Measurements from ENCODE around the gene SERHL2.
"Not testable (repeated sequence)": the region's sequence is repeated elsewhere in the genome, so short reads cannot be mapped to it uniquely, and the experiment has no call there.

Gene SERHL2, protein sequence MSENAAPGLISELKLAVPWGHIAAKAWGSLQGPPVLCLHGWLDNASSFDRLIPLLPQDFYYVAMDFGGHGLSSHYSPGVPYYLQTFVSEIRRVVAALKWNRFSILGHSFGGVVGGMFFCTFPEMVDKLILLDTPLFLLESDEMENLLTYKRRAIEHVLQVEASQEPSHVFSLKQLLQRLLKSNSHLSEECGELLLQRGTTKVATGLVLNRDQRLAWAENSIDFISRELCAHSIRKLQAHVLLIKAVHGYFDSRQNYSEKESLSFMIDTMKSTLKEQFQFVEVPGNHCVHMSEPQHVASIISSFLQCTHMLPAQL

DNA sequence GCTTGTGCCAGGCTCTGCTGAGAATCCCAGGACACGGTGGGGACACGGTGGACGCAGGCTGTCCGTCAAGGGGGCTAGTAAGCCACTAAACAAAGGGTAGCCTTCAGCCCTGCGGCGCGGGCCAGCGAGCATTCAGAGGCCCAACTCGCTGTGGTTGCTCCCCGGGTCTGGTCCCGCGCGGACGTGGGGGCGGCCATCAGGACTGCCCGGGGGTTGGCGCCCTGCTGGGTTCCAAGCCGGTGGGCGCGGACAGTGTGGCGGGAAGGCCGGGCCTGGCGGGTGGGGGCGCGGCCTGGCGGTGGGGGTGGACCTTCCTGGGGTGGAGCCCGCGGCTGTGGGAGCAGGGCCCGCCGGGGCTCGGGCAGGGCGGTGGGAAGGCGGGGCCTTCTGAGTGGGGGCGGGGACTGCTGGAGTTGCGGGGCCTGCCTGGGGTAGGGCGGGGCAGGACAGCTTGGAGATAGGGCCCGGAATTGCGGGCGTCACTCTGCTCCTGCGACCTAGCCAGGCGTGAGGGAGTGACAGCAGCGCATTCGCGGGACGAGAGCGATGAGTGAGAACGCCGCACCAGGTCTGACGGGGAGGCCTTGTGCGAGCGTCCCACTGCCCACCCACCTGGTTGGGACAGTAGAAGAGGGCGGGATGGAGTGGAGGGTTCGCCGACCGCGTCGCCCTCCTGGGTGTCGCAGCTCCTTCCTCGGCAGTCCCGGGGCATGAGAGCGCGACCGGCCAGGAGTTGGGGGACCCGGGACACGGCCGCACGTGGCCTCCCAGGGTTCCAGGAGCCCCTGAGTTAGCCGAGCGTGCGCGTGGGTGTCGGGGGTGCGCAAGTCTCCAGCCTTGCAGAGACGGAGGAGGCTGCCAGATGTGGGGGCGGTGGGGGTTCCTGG, at the start of gene SERHL2:
Gene SERHL2 (plus strand): TSS at position 482 of the 887 bp plus-strand sequence. CDS start 65 bp downstream, at position 547.
- peak; percentile 95 for DNase-seq

DNA sequence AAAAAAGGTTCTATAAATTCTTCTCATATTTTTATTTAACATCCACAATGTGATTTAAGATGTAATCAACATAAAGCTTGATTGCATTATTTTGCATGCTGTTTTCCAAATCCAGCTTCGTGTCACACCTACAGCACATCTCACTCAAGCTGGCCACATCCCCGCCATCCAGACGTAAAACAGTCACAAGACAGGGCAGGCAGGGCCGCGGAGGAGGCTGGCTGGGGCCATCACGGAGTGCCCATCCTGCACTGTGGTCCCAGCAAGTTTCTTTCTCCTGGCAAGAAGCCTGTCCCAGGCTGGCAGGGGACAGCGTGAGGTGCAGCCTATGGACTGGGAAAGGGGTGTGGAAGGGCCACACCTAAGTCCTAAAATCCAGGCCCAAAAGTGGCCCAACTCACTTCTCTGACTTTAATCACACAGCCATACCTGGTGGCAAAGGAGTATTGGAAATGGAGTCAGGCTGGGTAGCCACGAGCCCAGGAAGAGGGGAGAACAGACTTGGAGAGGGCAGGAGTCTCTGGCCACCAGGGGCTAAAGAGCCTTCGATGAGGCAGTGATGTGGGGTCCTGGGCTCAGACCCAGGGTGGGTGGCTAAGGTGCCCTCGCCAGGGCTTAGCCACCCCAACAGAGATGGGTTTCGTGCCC, 45.3 kb upstream of the SERHL2 start:
- not testable (repeated sequence) for DNase-seq

DNA sequence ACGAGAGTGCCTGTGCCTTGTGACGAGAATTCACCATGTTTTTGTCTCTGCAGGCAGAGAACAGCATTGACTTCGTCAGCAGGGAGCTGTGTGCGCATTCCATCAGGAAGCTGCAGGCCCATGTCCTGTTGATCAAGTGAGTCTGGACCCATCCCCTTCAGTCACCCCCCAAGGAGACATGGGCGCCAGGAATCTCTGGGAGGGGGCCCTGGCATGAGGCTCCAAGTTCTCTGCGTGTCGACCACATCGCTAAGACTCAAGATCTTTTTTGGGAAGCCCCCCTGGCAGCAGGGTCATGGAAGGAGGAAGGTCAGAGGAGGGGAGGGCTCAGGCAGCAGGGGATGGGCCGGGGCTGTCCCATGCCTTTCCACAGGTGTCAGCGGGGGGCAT, 44.8 kb upstream of the SERHL2 start:
- not testable (repeated sequence) for DNase-seq

DNA sequence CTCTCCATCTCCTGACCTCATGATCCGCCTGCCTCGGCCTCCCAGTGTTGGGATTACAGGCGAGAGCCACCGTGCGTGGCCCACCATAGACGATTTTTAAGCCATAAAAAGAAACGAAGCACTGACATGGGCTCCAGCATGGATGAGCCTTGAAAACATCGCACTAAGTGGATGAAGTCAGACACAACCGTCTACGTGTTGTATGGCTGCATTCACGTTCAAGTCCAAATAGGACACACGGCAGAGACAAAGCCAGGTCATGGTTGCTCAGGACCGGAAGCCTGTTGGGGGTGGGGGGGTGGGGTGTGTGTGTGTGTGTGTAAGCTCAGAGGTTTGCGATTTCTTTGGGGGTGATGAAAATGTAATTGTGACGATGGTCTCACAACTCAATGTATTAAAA, 44.2 kb upstream of the SERHL2 start:
- no peak for DNase-seq

DNA sequence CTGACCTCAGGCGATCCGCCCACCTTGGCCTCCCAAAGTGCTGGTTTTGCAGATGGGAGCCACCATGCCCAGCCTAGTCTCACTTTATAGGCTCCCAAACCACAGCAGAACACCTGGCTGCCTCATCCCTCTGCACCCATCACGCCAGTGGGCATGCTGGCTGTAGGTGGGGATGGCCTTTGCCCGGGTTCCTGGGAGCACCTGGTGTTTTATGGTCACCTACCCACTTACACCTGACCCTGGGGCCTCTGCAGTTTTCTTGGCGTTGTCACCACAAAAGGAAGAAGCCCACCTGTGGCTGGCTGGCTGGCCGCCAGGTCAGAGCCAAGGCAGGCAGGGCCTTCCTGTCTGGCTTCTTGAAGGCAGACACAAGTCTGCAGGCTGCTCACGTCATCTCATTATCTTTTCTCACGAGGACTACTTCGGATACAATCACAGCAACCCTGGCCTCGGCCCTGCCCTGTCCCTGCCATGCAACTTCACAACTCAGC, 42.3 kb upstream of the SERHL2 start:
- DNase-seq: no peak

DNA sequence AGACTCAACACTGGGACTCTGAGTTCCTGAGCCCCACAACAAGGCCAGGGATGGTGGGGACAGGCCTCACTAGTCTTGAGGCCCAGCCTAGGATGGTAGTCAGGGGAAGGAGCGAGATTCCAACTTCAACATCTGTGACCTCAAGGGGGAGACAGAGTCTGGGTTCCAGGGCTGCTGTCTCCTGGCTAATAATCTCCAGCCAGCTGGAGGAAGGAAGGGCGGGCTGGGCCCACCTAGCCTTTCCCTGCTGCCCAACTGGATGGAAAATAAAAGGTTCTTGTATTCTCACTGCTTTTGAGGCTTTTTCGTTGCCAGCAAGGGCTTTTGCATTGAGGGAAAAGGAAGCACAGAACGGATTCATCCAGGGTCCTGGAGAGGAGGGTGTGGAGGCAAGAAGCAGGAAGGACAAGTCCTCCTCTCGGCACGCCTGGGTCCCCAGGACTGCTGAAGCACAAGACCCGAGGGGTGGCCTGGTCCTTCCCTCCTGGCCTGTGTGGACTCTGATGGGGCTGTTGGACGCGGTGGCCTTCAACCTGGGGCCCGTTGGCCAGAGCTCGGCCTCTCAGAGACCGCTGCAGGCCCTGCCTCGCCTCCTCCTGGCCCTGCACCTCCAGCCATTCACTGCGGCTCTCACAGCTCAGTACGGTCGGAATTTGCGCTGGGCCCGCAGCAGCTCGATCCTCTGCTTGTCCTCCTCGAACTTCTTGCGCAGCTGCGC, 41.3 kb upstream of the SERHL2 start:
- DNase-seq: peak; percentile 73

DNA sequence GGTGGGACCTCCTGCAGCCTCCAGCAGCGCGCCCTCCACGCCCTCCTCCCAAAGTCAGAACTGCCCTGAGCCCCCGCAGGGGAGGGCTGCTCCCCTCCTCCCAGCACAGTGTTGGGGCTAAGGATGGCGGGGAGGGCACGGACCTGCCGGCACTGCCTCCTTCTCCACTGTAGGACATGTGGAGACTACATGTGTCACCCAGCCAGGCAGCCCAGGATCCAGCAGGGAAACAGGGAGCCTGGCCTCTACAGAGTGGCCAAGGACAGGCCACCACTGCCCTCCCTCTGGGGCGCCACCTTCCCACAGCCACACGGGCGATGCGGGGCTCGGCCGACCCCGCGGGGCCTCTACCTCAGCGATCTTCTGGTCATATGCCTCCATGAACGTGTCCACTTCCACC, 39.4 kb upstream of the SERHL2 start:
- DNase-seq: not testable (repeated sequence)

DNA sequence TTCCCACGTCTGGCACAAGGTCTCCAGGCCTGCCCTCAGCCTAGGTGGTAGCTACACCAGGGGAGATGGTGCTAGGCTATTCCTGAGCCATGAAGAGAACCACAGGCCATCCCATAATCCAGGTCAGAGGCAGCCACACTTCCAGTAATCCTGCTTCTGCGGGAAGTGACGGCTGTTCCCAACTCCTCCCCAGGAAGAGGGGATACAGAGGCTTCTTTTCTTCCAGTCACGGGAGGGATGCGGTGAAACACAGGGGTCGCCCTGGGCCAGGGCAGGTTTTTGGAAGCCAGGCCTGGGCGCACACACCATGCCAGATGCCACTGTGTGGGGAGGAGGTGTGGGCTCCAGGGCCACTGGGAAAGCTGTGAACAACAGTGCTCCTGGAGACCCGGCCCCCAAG, 38.5 kb upstream of the SERHL2 start:
- not testable (repeated sequence) for DNase-seq

DNA sequence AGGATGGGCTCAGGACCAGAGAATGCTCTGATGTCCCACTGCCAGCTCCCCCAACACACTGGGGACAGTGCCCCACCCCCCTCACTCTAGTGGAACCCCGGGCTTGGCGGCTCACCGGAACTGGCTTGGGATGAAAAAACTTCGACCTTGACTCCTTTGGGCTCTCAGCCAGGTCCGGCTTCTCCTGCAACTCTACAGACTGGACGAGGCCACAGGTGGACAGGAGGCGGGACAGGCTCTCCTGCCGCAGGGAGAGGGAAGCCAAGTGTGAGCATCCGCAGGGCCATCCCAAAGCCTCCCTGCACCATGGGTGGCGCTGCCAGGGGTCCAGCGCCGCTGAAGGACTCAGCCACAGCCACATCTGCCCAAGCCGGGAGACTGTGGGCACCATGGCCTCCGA, 37.9 kb upstream of the SERHL2 start:
- DNase-seq: no peak

DNA sequence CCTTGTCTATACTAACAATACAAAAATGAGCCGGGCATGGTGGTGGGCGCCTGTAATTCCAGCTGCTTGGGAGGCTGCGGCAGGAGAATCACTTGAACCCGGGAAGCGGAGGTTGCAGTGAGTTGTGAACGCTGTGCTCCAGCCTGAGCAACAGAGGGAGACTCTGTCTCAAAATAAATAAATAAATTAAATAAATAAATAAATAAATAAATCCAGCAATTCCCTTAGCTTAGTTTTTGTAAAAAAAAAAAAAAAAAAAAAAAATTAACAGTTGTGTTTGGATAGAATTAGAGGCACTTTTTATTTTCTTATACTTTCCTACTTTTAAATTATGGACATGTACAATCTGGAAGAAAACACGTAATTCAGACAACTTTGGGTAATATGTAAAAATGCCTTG, 36.7 kb upstream of the SERHL2 start:
- not testable (repeated sequence) for DNase-seq

DNA sequence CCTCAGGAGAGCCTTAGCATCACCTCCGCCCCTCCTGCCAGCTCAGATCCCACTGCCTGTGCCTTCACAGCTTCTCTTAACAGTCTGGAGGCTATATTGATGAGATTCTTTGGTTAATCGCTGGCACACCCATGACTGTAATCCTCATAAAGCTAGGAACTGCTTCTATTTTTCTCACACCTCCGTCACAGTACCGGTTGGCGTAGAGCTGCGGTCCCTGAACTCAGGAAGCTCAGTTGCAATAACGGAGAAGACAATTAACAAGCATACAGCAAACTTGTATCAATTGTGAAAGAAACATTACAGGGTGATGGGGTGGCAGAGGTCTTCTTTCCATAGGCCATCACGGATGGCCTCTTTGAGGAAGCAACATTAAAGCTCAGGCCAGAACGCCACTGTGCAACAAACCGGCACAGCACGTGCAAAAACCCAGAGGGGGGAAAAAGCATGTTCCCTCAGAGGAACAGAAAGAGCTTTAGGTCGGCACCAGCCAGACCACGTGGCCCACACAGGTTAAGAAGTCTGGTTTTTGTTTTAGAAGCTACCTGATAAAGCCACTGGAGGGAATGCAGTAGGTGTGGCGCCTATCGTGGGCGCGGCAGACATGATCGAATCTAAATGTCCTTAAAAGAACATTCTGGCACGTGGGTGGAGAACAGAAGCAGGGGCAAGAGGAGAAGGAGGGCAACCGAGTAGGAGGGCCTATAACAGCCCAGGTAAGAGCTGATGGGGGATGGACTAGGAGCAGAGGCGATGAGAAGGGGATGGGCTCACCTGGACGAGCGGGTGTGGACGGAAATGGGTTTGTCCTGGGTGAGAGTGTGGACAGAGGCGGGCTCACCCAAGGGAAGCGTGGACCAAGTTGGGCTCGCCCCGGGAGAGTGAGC, 34.9 kb upstream of the SERHL2 start:
- DNase-seq: not testable (repeated sequence)

DNA sequence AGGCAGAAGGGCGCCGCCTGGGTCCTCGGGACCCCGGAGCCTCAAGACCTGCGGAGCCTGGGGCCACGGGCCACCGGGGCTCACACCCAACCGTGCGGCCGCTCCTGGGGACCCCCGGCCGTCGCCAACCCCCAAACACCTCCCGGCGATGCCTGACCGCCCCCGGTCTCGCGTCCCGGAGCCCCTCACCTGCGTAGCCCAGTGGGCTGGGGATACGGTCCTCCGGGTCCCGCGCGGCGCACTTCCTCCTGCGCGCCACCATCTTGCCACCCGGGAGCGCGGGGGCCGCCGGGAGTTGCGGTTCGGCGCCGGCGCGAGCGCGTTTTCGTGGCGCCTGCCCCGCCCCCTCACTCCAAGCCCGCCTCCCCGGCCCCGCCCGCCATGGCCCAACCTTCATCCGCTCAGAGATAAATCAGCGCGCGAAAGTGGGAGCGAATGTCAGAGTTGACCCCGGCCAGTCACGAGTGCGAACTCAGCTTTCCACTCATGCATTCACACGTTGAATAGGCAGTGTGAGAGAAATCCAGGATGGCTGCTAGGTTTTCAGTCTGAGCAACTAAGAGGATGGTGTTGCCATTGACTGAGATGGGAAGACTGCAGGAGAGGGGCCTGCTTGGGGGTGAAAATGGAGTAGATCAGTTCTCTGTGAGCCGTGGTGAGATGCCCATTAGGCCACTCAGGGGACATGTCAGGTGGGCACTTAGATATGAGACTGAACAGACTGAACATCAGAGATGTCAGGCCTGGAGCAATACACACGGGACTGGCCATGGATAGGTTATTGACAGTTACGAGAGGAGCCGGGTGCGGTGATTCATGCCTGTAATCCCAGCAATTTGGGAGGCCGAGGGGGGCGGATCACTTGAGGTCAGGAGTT, 34.0 kb upstream of the SERHL2 start, which contains the start of gene RRP7A:
Gene RRP7A (minus strand): TSS at position 272 of the 877 bp plus-strand sequence. CDS start 10 bp downstream, at position 262.
- DNase-seq: peak; percentile 90

DNA sequence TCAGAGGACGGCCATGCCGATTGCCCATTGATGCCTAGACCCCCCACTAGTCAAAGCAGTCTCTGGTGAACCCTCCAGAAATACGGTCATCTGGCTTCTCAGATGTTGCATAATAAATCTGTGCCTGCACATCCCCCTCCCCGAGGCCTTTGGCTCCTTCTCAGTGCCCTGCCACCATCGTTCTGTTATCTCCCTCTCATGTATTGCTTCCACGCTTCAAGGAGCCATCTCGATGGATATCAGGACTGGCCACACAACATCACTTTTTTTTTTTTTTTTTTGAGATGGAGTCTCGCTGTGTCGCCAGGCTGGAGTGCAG, 32.6 kb upstream of the SERHL2 start:
- DNase-seq: no peak

DNA sequence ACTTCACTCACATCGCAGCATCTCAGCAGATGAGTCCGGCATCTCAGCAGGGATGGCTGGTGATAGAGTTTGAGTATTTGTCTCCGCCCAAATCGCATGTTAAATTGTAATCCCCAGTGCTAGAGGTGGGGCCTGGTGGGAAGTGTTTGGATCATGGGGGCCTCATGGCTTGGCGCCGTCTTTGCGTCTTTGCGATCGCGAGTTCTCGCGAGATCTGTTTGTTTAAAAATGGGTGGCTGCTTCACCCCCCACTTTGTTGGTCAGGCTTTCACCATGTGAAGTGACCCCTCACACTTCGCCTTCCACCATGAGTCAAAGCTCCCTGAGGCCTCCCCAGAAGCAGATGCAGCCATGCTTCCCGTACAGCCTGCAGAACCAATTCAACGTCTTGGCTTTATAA, 31.2 kb upstream of the SERHL2 start:
- DNase-seq: no peak

DNA sequence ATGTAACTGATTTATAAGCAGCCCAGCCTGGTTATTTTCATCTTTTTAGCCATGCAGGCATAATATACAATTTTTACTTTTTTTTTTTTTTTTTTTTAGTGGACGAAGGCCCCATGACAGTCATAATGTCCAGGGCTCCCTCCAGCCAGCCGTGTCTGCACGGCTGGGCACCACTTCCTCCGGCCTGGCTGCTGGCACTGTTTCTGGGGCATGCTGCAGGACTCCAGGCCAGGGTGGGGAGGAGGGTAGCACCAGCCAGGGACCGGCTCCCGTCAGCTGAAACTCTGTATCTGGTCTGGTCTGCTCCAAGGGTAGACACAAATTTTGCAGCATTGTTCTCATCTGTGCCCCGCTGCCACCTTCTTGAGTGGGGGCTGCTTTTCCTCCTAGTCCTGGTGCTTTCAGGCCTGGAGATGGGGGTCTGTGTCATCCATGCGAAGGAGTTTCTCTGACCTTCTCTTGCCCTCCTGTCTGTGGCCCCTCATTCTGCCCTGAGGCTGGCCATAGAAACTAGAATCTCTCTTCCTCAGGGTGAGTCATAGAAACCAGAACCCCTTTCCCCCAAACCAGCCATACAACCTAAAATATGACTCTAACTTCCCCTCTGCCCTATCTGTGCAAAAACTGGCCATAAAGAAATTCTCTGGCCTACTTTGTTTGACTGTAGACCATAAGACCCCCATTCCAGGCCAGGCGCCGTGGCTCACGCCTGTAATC, 25.0 kb upstream of the SERHL2 start:
- no peak for DNase-seq

DNA sequence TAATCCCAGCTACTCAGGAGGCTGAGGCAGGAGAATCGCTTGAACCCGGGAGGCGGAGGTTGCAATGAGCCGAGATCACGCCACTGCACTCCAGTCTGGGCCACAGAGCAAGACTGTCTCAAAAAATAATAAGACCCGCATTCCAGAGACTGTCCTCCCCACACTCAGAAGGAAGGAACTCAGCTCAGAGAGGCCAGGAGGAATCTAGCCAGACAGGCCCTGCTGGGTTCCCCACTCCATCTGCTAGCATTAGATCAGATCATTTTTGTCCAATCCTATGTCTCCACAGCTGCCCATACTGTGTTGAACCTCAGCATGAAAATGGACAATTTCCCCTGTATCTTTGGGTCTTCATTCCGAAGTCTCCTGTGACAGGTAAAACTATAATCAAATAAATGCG, 24.3 kb upstream of the SERHL2 start:
- DNase-seq: not testable (repeated sequence)

DNA sequence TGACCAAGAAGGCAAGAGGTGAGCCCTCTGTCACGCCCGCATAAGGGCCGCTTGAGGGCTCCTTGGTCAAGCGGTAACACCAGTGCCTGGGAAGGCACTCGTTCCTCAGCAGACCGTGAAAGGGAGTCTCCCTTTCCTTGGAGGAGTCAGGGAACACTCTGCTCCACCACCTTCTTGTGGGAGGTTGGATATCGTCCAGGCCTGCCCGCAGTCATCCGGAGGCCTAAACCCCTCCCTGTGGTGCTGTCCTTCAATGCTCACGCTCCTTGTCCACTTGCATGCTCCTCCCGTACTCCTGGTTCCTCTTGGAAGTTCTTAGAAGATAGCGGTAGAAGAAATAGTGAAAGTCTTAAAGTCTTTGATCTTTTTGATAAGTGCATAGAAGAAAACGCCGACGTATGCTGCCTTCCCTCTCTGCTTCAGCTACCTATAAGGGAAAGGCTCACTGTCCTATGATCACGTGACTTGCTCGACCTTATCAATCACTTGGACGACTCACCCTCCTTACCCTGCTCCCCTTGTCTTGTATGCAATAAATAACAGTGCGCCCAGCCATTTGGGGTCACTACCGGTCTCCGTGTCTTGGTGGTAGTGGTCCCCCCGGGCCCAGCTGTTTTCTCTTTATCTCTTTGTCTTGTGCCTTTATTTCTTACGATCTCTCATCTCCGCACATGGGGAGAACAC, 22.2 kb upstream of the SERHL2 start:
- not testable (repeated sequence) for DNase-seq

DNA sequence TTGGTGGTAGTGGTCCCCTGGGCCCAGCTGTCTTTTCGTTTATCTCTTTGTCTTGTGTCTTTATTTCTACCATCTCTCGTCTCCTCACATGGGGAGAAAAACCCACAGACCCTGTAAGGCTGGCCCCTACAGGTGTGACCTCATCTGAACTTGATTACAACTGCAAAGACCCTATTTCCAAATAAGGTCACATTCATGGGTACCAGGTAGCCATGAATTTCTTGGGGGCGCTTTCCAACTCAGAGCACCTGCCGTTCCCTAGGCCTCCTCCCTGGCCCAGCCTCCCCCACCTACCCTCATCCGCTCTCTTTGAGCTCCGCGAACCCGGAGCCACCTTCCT, 20.1 kb upstream of the SERHL2 start:
- DNase-seq: no peak

DNA sequence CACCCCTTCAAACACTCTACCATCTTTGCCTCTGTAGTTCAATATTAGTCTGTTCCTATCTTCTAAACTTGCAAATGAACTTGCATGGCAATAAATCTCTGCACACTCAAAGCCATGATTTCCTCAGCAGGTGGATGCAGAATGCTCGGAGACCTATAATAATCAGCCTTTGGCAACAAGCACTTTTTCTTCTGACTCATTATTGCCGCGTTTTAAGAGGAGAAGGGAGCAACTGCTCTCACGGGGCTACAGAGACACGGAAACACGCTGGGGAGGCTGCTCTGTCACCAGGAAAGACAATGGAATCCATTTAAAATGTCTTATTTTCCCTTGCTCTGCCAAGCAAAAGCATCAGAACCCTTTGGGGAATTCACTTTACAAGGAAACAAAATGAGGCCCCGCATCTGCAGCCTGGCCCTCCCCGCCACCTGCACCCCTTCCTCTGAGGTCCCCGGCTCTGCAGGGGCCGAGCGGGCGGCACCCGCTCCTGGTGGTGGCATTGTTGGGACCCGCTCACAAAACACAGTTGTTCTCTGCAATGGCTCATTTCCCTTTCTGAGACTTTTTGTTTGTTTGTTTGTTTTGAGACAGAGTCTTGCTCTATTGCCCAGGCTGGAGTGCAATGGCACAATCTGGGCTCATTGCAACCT, 18.5 kb upstream of the SERHL2 start:
- not testable (repeated sequence) for DNase-seq

Data from right forelimb (tissue), 1 donor.